IPS-18c (cell line): ENCODE data around the gene RPS29.

Source experiments
- H3K4me3 ChIP-seq: 2 replicates; pipeline ENCODE4 v1.7.0; 2013; ENCODE audit warnings: low read depth, mild to moderate bottlenecking, low read length, moderate library complexity; ENCODE audit not compliant: insufficient read depth
- H3K9me3 ChIP-seq: one replicate; pipeline ENCODE4 v1.6.1; 2013; ENCODE audit warnings: mild to moderate bottlenecking, low read length, moderate library complexity; ENCODE audit not compliant: control insufficient read depth, insufficient read depth

Gene RPS29

DNA sequence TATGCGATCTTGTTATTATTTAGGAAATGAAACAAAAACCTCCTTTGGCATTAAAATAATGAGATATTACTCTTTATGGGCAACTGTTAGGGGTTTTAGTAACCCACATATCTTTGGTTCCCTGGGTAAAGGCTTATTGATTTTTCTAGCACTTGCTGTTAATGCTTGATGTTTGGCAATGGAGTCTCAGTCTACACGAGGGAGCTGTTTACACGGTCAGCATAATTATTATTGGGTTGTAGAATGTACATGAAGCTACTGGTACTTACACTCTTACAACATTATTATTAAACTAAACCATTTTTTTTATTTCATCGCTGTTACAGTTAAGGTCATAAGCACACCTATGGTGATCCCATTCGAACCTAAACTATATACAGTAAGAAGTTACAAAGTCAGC, 12.1 kb downstream of the RPS29 start:
- Histone ChIP-seq H3K4me3 (no peak overlapping the region), H3K9me3 (no peaks in the 10 kb centered on the region)

DNA sequence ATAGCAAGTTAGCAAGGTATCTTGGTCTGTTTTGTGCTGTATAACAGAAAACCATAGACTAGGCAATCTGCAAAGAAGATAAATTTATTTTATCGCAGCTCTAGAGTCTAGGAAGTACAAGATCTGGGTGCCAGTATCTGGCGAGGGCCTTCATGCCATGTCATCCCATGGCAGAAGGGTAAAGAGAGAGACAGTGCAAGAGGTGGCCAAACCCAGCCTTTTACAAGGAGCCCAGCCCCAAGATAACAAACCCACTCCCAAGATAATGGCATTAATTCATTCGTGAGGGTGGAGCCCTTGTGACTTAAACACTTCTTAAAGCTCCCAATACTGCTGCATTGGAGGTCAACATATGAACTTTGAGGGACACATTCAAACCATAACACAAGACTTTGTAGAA, 16.9 kb downstream of the RPS29 start:
- Histone ChIP-seq H3K9me3 (no peaks in the 10 kb centered on the region), H3K4me3 (no peak overlapping the region)

DNA sequence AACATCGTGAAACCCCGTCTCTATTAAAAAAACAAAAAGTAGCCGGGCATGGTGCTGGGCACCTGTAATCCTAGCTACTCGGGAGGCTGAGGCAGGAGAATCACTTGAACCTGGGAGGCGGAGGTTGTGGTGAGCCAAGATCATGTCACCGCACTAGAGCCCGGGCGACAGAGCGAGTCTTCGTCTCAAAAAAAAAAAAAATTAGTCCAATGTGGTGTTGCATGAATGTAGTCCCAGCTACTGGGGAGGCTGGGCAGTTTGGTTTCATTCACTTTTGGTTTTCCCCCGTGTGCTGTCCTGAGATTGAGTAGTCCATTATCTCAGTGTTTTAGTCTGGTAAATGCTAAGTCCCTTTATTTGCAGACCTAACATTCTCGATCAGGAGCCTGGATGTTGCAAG, 19.5 kb downstream of the RPS29 start:
- no peaks in the 10 kb centered on the region for H3K9me3 ChIP-seq

DNA sequence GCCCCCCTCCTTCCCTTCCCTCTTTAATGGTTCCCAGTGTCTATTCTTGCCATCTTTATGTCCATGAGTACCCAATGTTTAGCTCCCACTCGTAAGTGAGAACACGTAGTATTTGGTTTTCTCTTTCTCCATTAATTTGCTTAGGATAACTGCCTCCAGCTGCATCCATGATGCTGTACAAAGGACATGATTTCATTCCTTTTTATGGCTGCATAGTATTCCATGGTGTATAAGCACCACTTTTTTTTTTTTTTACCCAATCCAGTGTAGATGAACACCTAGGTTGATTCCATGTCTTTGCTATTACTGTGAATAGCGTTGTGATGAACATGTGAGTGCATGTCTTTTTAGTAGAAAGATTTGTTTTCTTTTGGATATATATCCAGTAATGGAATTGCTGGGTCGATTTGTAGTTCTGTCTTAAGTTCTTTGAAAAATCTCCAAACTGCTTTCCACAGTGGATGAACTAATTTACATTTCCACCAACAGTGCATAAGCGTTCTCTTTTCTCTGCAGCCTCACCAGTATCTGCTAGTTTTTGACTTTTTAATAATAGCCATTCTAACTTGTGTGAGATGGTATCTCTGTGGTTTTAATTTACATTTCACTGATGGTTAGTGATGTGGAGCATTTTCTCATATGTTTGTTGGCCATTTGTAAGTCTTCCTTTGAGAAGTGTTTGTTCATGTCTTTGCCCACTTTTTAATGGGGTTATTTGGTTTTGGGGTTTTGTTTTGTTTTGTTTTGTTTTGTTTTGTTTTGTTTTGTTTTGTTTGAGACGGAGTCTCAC, 26.0 kb downstream of the RPS29 start:
- no peak overlapping the region for H3K4me3 ChIP-seq
- peaks cover 2% of the 10 kb centered on the region for H3K9me3 ChIP-seq

More for the DNA sequence above, 19.5 kb downstream of the RPS29 start:
- H3K4me3 ChIP-seq = no peak overlapping the region

DNA sequence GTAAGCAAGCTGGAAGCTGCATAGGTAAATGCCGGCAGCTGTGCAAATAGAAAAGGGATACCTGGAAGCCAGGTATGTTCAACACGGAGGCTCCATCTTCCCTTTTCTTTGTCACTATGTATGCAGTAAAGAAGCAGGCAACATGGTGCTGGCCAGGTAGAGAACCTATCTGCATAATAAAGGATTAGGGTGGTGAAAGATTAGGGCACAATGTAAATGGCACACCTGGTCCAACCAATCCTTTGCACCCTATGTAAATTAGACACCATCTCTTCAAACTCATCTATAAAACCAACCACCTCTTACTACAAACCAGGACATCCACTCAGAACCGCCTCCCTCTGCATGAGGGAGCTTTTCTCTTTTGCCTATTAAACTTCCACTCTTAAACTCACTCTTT, 32.3 kb downstream of the RPS29 start:
- no peak overlapping the region for H3K4me3 ChIP-seq
- H3K9me3 ChIP-seq = peaks cover 2% of the 10 kb centered on the region

DNA sequence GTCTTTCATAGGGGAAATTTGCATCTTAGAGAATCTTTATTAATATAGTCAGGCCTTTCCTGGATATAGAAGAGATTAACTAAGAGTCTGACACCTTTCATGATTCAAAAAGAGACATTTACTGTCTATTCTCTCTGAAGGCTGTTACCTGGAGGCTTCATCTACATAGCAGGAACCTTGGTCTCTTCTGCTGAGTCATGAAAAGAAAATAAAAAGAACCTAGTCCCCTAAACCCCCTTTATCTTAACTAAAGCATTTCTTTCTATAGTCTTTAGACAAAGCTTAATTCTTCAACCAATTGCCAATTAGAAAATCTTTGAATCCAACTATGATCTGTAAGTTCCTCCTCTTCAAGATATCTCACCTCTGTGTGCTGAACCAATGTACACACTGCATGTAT, 33.1 kb downstream of the RPS29 start:
- Histone ChIP-seq H3K9me3 (peaks cover 2% of the 10 kb centered on the region), H3K4me3 (no peak overlapping the region)

DNA sequence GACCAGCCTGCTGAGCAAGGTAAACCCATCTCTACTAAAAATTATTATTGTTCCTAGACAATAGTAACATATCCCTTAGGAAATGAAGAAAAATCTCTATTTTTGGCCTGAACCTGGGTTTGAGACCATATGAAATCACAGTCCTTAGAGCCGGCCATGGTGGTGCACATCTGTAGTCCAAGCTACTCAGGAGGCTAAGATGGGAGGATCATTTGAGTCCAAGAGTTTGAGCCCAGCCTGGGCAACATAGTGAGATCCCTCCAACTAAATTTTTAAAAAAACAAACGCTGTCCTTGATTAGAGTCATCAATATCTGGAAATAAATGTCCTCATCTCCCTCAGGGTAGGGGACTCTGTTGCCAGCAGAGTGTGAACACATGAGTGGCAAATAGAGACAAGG, 34.6 kb downstream of the RPS29 start:
- H3K4me3 ChIP-seq = no peak overlapping the region
- peaks cover 2% of the 10 kb centered on the region for H3K9me3 ChIP-seq

DNA sequence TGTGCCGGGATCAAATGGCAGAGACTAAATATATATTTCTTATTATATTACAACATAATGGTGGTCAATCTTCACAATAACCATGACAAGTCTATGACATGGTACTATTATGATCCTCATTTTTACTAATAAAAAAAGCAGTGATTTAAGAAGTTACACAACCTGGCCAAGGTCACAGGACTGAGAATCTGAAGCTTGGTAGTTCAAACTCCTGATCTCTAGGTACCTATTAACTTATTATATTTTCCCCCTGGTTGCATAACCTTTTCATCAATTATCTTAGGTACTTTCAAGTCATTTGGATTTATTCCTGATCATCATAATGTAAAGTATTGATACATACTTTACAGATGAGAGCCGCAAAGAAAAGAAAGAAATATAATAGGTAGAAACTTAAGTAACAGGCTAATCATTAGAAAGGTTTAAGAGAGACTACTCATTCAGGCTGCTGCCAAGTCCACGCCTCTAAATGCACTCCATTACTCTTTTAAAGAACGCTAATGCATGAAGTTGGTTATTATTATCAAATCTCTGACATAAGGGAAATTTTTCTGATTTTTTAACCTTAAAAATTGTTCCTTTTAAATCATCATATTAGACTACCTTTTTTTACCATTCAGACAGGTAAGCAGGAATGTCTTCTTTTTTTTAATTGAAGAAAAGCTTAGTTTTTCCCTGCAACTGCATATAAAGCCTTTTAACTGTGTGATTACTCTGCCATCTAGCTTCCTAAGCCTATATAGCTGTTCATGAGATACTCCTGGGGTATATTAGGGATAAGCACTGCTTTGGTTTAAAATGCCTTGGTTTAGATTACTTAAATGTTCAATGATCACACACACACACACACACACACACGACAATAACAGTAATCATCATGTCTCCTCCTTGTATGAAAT, 35.6 kb downstream of the RPS29 start:
- no peak overlapping the region for H3K4me3 ChIP-seq
- no peaks in the 10 kb centered on the region for H3K9me3 ChIP-seq

DNA sequence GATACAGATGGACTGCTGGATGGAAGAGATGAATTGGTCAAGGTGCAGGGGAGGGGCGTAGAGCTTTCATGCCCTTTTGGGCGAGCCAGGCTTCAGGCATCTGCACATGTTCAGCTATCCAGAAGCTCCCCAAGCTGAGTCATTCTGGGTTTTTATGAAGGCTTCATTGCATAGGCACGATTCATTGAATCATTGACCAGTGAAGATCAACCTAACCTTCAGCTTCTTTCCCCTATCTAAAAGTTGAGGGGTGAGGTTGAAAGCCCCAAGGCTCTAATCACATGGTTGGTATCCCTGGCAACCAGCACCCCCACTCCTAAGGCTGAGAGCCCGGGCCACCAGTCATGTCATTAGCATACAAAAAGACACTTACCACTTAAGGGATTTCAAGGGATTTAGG, 36.3 kb downstream of the RPS29 start:
- Histone ChIP-seq H3K4me3 (no peak overlapping the region), H3K9me3 (no peaks in the 10 kb centered on the region)

DNA sequence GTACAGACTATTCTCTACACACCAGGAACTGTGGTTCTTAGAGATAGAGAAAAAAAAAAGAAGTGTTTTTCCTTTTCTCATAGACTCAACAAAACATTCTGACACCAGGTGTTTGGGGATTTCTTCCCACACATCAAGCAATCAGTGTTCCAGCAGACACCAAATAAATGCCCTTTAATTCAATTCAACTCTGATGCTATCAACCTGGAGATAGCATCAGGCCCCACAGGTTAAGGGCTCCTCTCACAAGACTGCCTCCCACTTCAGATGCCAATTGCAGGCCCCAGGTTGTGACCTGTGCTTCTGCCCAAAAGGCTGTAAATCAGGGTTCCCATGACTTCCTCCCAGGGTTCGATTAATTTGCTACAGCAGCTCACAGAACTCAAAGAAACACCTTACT, 36.7 kb downstream of the RPS29 start:
- H3K9me3 ChIP-seq = no peaks in the 10 kb centered on the region
- H3K4me3 ChIP-seq = no peak overlapping the region

DNA sequence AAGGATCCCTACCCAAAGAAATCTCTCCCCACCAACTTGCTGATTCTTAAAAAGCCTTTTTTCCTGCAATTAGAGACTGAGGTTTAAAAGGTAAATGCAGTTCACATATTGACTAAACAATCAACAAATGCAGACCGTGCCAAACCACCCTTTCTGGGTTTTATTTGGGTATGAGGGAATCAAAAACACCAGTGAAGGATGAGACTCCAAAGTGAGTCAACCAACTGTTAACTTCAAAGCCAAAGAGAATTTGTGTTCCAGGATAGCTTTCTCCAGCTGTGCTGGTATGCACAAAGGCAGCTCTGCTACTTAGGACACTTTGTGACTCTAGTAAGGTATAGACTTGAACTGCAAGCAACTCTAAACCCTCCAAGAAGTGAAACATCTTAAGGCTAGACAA, 39.4 kb downstream of the RPS29 start:
- Histone ChIP-seq H3K4me3 (no peak overlapping the region), H3K9me3 (peaks cover 2% of the 10 kb centered on the region)

DNA sequence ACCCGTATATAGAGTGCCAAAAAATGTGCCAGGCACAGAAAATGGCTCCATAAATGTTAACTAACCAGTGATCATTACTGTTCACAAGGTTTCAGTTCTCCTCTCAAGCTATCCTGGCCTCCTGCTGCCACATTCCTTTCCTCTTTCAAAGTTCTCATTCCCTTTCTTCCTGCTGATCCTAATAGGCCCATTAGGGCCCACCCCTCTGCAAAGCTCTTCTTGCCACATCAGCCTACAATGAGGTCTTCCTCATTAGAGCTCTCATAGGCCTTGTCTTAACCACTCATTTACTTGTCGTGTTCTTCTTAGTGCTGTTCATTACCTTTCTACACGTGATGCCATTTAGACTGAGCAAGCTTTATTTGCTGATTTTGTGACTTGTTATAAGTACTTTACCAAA, 40.5 kb downstream of the RPS29 start:
- Histone ChIP-seq H3K9me3 (peaks cover 6% of the 10 kb centered on the region), H3K4me3 (no peak overlapping the region)

DNA sequence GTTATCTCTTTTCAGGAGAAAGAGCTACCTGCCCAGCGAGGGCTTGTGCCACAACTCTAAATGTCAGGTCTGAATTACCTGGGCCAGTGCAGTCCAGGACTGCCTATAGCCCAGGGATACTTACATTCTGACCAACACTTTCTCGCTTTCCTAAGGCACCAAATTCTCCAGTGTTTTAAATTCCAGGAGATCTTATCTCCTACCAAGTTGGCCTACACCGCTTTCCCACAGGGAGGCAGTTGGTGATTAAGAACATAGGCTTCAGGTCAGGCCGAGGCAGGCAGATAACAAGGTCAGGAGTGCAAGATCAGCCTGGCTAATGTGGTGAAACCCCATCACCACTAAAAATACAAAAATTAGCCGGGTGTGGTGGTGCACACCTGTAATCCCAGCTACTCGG, 41.1 kb downstream of the RPS29 start:
- Histone ChIP-seq H3K9me3 (peaks cover 9% of the 10 kb centered on the region), H3K4me3 (no peak overlapping the region)

DNA sequence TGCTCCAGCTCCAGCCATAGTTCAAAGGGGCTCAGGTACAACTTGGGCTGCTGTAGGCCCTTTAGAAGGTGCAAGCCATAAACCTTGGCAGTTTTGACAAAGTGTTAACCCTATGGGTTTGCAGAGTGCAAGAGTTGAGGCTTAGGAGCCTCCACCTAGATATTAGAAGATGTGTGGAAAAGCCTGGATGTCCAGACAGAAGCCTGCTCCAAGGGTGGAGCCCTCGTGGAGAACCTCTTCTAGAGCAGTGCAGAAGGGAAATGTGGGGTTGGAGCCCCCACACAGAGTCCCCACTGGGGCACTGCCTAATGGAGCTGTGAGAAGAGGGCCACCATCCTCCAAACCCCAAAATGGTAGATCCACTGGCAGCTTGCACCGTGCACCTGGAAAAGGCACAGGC, 45.1 kb downstream of the RPS29 start:
- H3K9me3 ChIP-seq = peaks cover 9% of the 10 kb centered on the region
- no peak overlapping the region for H3K4me3 ChIP-seq

DNA sequence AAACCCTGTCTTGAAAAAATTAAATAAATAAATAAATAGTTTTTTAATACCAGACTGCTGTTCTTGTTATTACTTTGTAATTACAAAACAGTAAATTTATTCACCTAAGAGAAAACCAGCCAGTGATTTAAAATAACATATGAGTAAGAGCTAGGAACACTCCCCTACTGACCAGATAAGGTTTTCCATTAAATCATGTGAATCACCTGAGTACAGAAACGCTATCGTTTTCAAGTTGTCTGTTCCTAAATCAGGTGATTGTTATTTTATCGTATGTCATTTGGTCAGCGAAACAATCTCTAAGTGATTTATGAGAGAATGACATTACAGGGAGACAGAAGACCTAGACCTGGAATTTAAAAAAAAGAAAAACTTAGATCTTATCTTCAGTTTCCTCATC, 47.3 kb downstream of the RPS29 start:
- Histone ChIP-seq H3K4me3 (no peak overlapping the region), H3K9me3 (peaks cover 9% of the 10 kb centered on the region)
